Panc1 (cell line): ENCODE data around the gene PDCD10.

ENCODE experiments used
- CTCF ChIP-seq: fragments of 450-650 bp; IDR thresholded peaks from 2 replicates; pipeline ENCODE4 v1.5.1; 2017; ENCODE audit warnings: mild to moderate bottlenecking
- POLR2AphosphoS5 ChIP-seq: IDR thresholded peaks from 2 replicates; pipeline ENCODE4 v1.6.1; 2012; ENCODE audit warnings: mild to moderate bottlenecking, low read depth, low read length, moderate library complexity

- TF ChIP-seq CTCF (no peak), POLR2AphosphoS5 (no peak)
Observed at GRCh38 chr3:167738037-167738436, 3.3 kb upstream of the PDCD10 start.
